GM12878 (cell line): ENCODE results near the gene SCN5A. TPM values are rescaled to one million over a fixed set of nuclear protein-coding genes. Genes with fewer than 3 reads are reported as not detected.

ENCODE experiments used
- ATAC-seq: fragments of 200-7000 bp; cut with Tn5 transposase; 3 replicates; pipeline ENCODE4 v1.9.1; 2020; ENCODE audit warnings: mild to moderate bottlenecking, moderate library complexity
- BruUV-seq: library from RNA; stranded (reverse); fragments of 400-500 nt; replicated peaks from 2 replicates; lab custom pipeline; 2021; lab: Mats Ljungman, UMichigan
- CTCF ChIA-PET: fragments of 300-600 bp; sonication (Branson Sonifier 250); formaldehyde crosslinking; extraction: SDS; loops from one replicate; lab custom pipeline; 2021; ENCODE audit warnings: inconsistent platforms; lab: Yijun Ruan, JAX
- POLR2A ChIA-PET: fragments of 350-600 bp; formaldehyde crosslinking; extraction: SDS; loops from one replicate; lab custom pipeline; 2021; ENCODE audit warnings: inconsistent platforms; lab: Charles Lee
- RAD21 ChIA-PET: fragments of 300-600 bp; sonication (Branson Sonifier 250); formaldehyde crosslinking; loops from one replicate; lab custom pipeline; 2023; ENCODE audit warnings: antibody characterized with exemption; ENCODE audit not compliant: unreplicated experiment; lab: Charles Lee
- SMC1A ChIA-PET: fragments of 300-600 bp; sonication (Branson Sonifier 250); formaldehyde crosslinking; loops from one replicate; lab custom pipeline; 2023; ENCODE audit not compliant: unreplicated experiment, uncharacterized antibody; lab: Charles Lee
- DNase-seq: peaks from one replicate; pipeline ENCODE4 v3.0.0-alpha.2; 2011; ENCODE audit warnings: low read depth, low spot score
- FAIRE-seq: peaks from 3 replicates; lab custom pipeline; 2011; peaks lifted over from hg19 to GRCh38; lab: Jason Lieb, UNC
- H2AFZ ChIP-seq: 2 replicates; pipeline ENCODE4 v1.6.0; 2011; ENCODE audit warnings: low read depth, low read length, control low read depth; ENCODE audit not compliant: control insufficient read depth
- H3K27ac ChIP-seq: 2 replicates; pipeline ENCODE4 v1.5.1; 2011; ENCODE audit warnings: control low read depth; ENCODE audit not compliant: control insufficient read depth, insufficient read depth
- H3K27me3 ChIP-seq, 2 experiments: replicated peaks in 1 of 2; 2 replicates each; pipeline versions ENCODE4 v1.6.0 to v1.6.1; 2011; ENCODE audit warnings: low read length in 1 of 2; ENCODE audit not compliant: control insufficient read depth in 2 of 2, insufficient read depth in 2 of 2
- H3K36me3 ChIP-seq, 2 experiments: 2 replicates each; pipeline ENCODE4 v1.5.1; 2011; ENCODE audit warnings: low read length in 1 of 2; ENCODE audit not compliant: control insufficient read depth in 2 of 2, insufficient read depth in 2 of 2
- H3K4me1 ChIP-seq: 2 replicates; pipeline ENCODE4 v1.6.1; 2011; ENCODE audit warnings: mild to moderate bottlenecking, low read length, moderate library complexity, mixed read lengths; ENCODE audit not compliant: control insufficient read depth, insufficient read depth
- H3K4me2 ChIP-seq: 2 replicates; pipeline ENCODE4 v1.6.0; 2011; ENCODE audit warnings: control low read depth; ENCODE audit not compliant: control insufficient read depth, insufficient read depth
- H3K4me3 ChIP-seq: fragments of 200-600 bp; sonication (generic); 2 replicates; pipeline ENCODE4 v1.5.1; 2016
- H3K79me2 ChIP-seq: 2 replicates; pipeline ENCODE4 v1.6.0; 2011; ENCODE audit warnings: low read length; ENCODE audit not compliant: control insufficient read depth, insufficient read depth
- H3K9ac ChIP-seq: 2 replicates; pipeline ENCODE4 v1.8.0; 2011; ENCODE audit warnings: low read length, control low read depth, mixed read lengths; ENCODE audit not compliant: control insufficient read depth, insufficient read depth
- H3K9me3 ChIP-seq: replicated peaks from 3 replicates; pipeline ENCODE4 v1.5.1; 2011; ENCODE audit warnings: mild to moderate bottlenecking, low read length; ENCODE audit not compliant: control insufficient read depth, insufficient read depth
- H4K20me1 ChIP-seq: 2 replicates; pipeline ENCODE4 v1.6.0; 2011; ENCODE audit not compliant: control insufficient read depth, insufficient read depth
- HCFC1 ChIP-seq: fragments of 150-350 bp; IDR thresholded peaks from 2 replicates; pipeline ENCODE4 v1.6.1; 2014; ENCODE audit warnings: low read length
- KDM1A ChIP-seq: fragments of 200-600 bp; sonication (generic); IDR thresholded peaks from 2 replicates; pipeline ENCODE4 v1.6.1; 2016; ENCODE audit warnings: borderline replicate concordance
- NFXL1 ChIP-seq: fragments of 450-650 bp; IDR thresholded peaks from 2 replicates; pipeline ENCODE4 v1.6.1; 2017; ENCODE audit warnings: antibody characterized with exemption, mild to moderate bottlenecking, borderline replicate concordance
- SRF ChIP-seq, 2 experiments: IDR thresholded peaks; 2 replicates each; pipeline ENCODE4 v1.6.1; 2011; ENCODE audit warnings: low read depth in 2 of 2, low read length in 2 of 2, mild to moderate bottlenecking in 1 of 2, moderate library complexity in 1 of 2
- USF1 ChIP-seq: IDR thresholded peaks from 2 replicates; pipeline ENCODE4 v1.6.1; 2011; ENCODE audit warnings: borderline replicate concordance, low read depth, mild to moderate bottlenecking, moderate library complexity, mixed read lengths, low read length; ENCODE audit not compliant: insufficient read depth; ENCODE audit errors: extremely low read length
- ZBTB4 ChIP-seq: fragments of 450-650 bp; formaldehyde crosslinking; IDR thresholded peaks from 2 replicates; pipeline ENCODE4 v1.4.0; 2022; ENCODE audit warnings: mild to moderate bottlenecking, moderate library complexity
- WGBS: methylation state at CpG from one replicate; pipeline ENCODE4 v1.1.6; 2016; ENCODE audit warnings: low lambda C conversion rate; ENCODE audit not compliant: insufficient replicate concordance, insufficient coverage; ENCODE audit errors: missing lambda C conversion rate; 5-methylcytosine and 5-hydroxymethylcytosine counted together
- in situ Hi-C: fragments of 300-500 bp; cut with MboI; formaldehyde crosslinking; loops from 9 replicates; pipeline ENCODE4 v1.14.3; 2018; ENCODE audit warnings: mixed read lengths
- intact Hi-C: fragments of 100-400 bp; cut with micrococcal nuclease; formaldehyde crosslinking; loops from one replicate; pipeline ENCODE4 v1.14.2; 2022; ENCODE audit not compliant: unreplicated experiment
- polyA plus RNA-seq, 11 experiments: library from polyadenylated mRNA; depleted of rRNA in 4 of 11; unstranded in 6 of 11; stranded (reverse) in 5 of 11; fragments of >200 nt; fragmentation: Nextera tagmentation in 4 of 11; fragmentation: Illumina TruSeq in 1 of 11; extraction: Ambion mirVana in 4 of 11; extraction: Trizol in 1 of 11; gene quantifications; 1 replicate in 1 of 11; 2 replicates in 10 of 11; pipeline versions ENCODE4 v1.2.1 to v1.2.3, GENCODE V29; 2011 to 2016; ENCODE audit warnings: inconsistent platforms in 2 of 11, missing spikeins in 2 of 11, low read depth in 1 of 11
- total RNA-seq, 4 experiments: library from RNA; depleted of rRNA in 3 of 4; stranded (reverse); fragments of >200 nt in 3 of 4; fragmentation: Illumina TruSeq in 1 of 4; extraction: Trizol in 1 of 4; gene quantifications; 2 replicates each; pipeline versions ENCODE4 v1.2.1 to v1.2.3, GENCODE V29; 2013 to 2021

The SCN5A gene
- total and polyA plus RNA-seq, 10 of the 15 experiments (the other 5 are each of a cell fraction or from before 2014, with no cell fraction given): not detected

GRCh38 chr3:38644016-38644661 lies 5.3 kb downstream of the SCN5A start (continued):
- TF ChIP-seq ZBTB4 (CRISPR knock-in tag): no peak
- no peak for TF ChIP-seq SRF (IDR thresholded peaks at IDR 0.05; ENCODE audit: low read depth in 2 of 2, low read length in 2 of 2)
- no peak for TF ChIP-seq USF1
- TF ChIP-seq KDM1A: no peak
- TF ChIP-seq, all 136 proteins: peak for 0

GRCh38 chr3:38643592-38643991 lies 5.9 kb downstream of the SCN5A start:
- CTCF ChIA-PET: interaction anchor here (1.6 to 2.8 kb wide), 3 partner anchors 9 to 123 kb away, joined by 4 to 11 read pairs (median 9); no protein-coding TSS in a partner anchor
- BruUV-seq: no TSS peak
- H3K9ac ChIP-seq: no peak overlapping the region
- TF ChIP-seq NFXL1 (no peak), HCFC1 (no peak)
- TF ChIP-seq, all 136 proteins: peak for 0
- Histone ChIP-seq H2AFZ (no peak overlapping the region), H3K4me1 (no peaks in the 10 kb centered on the region), H3K9me3 (no peaks in the 10 kb centered on the region), H3K4me3 (no peak overlapping the region), H3K79me2 (no peaks in the 10 kb centered on the region), H3K27ac (no peak overlapping the region), H3K36me3 (no peaks in the 10 kb centered on the region), H3K4me2 (no peak overlapping the region), H3K27me3 (peaks cover 0 to 4% of the 10 kb centered on the region in 2 experiments; a peak in 3 of 4 replicates), H4K20me1 (no peaks in the 10 kb centered on the region)
- POLR2A ChIA-PET: no interaction called here
- WGBS: 20% methylated on average over 5 of the region's 5 CpGs
- DNase-seq (no peak), FAIRE-seq (no peak), ATAC-seq (no peak)
- intact Hi-C loops (no loop called here), in situ Hi-C loops (no loop called here)
- RAD21 ChIA-PET: no interaction called here
- SMC1A ChIA-PET: interaction anchor here (2.0 kb wide), 1 partner anchor 122 kb away, joined by 7 read pairs; no protein-coding TSS in a partner anchor
